Ovary (tissue), 9 donors: ENCODE measurements around the gene PAOX. TPM values are rescaled to one million over a fixed set of nuclear protein-coding genes. Genes with fewer than 3 reads are reported as not detected.

Experiments
- DNase-seq, 5 donors: peaks; one replicate each; pipeline ENCODE4 v3.0.0-alpha.2; 2019 to 2020
- H3K27ac ChIP-seq, 2 donors: fragments of 200-600 bp; one replicate each; pipeline versions ENCODE4 v1.5.1 to v1.8.0; 2019 to 2022
- H3K27me3 ChIP-seq: fragments of 200-600 bp; one replicate; pipeline ENCODE4 v1.8.0; 2022
- H3K36me3 ChIP-seq: fragments of 200-600 bp; sonication (generic); one replicate; pipeline ENCODE4 v1.5.1; 2019
- H3K4me1 ChIP-seq: one replicate; pipeline ENCODE4 v1.8.1; 2013; ENCODE audit warnings: mild to moderate bottlenecking, moderate library complexity; ENCODE audit not compliant: insufficient read depth
- H3K4me3 ChIP-seq: fragments of 200-600 bp; sonication (generic); one replicate; pipeline ENCODE4 v1.5.1; 2017
- H3K9me3 ChIP-seq, 2 donors: fragments of 200-600 bp in 1 of 2; sonication (generic) in 1 of 2; one replicate each; pipeline versions ENCODE4 v1.5.1 to v1.8.1; 2013 to 2019; ENCODE audit warnings: mild to moderate bottlenecking in 1 of 2, moderate library complexity in 1 of 2
- EP300 ChIP-seq: sonication (generic); formaldehyde crosslinking; IDR thresholded peaks from one replicate; pipeline ENCODE4 v1.6.1; 2017; ENCODE audit warnings: antibody characterized with exemption
- POLR2A ChIP-seq: fragments of 450-650 bp; IDR thresholded peaks from one replicate; pipeline ENCODE4 v1.6.1; 2017; ENCODE audit warnings: antibody characterized with exemption, mild to moderate bottlenecking, moderate library complexity
- WGBS, 3 donors: extraction: QIAGEN DNeasy Blood & Tissue Kit in 1 of 3; methylation state at CpG; one replicate each; pipeline versions ENCODE4 v1.1.5 to v1.1.7; 2013 to 2017; 5-methylcytosine and 5-hydroxymethylcytosine counted together
- intact Hi-C, 4 donors: fragments of 100-400 bp; cut with DNase I; formaldehyde crosslinking; loops; one replicate each; pipeline versions ENCODE4 v1.11.0 to v1.15.1; 2022 to 2023
- polyA plus RNA-seq, 2 donors: library from polyadenylated mRNA; stranded (reverse); fragments of 200-250 nt in 1 of 2; fragments of 350-450 nt in 1 of 2; fragmentation: Illumina TruSeq in 1 of 2; extraction: RNeasy Lipid Tissue Mini Kit (QIAGEN cat#74804) in 1 of 2; gene quantifications; one replicate each; pipeline ENCODE4 v1.2.3, GENCODE V29; 2013 to 2014
- total RNA-seq, 7 donors: library from RNA; depleted of rRNA in 2 of 7; stranded (reverse); fragments of >200 nt in 2 of 7; fragmentation: NEBNext Ultra II Directional in 3 of 7; extraction: Animal tissue kit (Norgen Biotek cat#: 25700) in 3 of 7; gene quantifications; one replicate each; pipeline versions ENCODE4 v1.1.0 to v1.2.4, GENCODE V29; 2016 to 2023
- TF ChIP-seq, protein P1 (sequence below), 3 donors: fragments of 450-650 bp in 2 of 3; fragments of 200-600 bp in 1 of 3; IDR thresholded peaks; one replicate each; pipeline versions ENCODE4 v1.5.1 to v1.8.0; 2016 to 2022; ENCODE audit warnings: antibody characterized with exemption in 3 of 3, mild to moderate bottlenecking in 1 of 3
- donor health status: DM: no; HTN: no; CAD: no; lungs with moderate emphysema.
- donor health status: DM: no; HTN: no; CAD: no.
- donor health status: Bipolar disorder and iron deficiency.
- donor health status: DM: yes; HTN: yes; CAD: no.
- donor health status: DM: no; HTN: no; CAD: no.
- donor health status: DM: yes; HTN: yes; CAD: no.

The PAOX gene
- total and polyA plus RNA-seq, 9 donors = 2.1 to 11.4 (median 8.7) TPM

DNA sequence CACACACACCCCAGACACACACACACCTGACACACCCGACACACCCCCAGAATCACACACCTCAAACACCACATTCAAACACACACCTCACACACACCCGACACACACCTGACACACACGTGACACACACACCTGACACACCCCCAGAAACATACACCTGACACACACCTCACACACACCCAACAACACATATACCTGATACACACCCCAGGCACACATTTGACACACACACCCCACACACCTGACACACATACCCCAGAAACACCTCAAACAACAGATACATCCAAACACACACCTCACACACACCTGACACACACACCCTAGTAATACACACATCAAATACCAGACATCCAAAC lies 41.7 kb upstream of the PAOX start:
- intact Hi-C loops = no loop called here
- 76 to 83% (median 80%) methylated on average over 3 of the region's 3 CpGs for WGBS, 3 donors

DNA sequence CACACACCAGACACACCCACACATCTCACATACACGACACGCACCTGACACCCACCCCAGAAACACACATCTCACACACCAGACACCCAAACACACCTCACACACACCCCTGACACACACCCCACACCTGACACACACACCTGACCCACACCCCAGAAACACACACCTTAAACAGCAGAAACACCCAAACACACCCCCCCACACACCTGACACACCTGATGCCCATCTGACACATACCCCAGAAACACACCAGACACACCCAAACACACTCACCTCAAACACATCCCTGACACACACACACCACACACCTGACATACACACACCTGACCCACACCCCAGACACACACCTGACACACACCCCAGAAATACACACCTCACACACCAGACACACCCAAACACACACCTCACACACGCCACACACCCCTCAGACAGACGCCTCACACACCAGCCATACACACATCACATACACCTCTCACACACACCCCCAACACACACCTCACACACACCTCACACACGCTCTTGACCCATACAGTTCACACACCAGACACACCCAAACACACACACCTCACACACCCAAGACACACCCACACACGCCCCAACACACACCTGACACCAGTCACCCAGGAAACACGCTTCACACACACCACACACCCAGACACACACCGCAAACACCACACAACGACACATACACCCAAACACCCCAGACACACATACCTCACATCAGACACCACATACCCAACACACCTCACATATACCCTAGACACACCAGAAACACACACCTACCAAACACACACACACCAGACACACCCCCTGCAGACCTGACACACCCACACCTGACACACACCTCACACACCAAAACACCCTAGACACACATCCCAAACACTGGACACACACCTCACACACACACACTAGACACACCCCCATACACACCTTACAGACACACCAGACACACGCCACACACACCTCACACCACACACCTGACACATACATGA lies 40.7 kb upstream of the PAOX start:
- no peak for DNase-seq
- Histone ChIP-seq H3K4me3 (no peak overlapping the region), H3K4me1 (peaks cover 8% of the 10 kb centered on the region), H3K27ac (no peak overlapping the region), H3K27me3 (peaks cover 6% of the 10 kb centered on the region), H3K9me3 (peaks cover 0 to 5% of the 10 kb centered on the region in 2 donors), H3K36me3 (no peaks in the 10 kb centered on the region)
- intact Hi-C loops = no loop called here
- TF ChIP-seq POLR2A = no peak
- TF ChIP-seq, protein P1, sequence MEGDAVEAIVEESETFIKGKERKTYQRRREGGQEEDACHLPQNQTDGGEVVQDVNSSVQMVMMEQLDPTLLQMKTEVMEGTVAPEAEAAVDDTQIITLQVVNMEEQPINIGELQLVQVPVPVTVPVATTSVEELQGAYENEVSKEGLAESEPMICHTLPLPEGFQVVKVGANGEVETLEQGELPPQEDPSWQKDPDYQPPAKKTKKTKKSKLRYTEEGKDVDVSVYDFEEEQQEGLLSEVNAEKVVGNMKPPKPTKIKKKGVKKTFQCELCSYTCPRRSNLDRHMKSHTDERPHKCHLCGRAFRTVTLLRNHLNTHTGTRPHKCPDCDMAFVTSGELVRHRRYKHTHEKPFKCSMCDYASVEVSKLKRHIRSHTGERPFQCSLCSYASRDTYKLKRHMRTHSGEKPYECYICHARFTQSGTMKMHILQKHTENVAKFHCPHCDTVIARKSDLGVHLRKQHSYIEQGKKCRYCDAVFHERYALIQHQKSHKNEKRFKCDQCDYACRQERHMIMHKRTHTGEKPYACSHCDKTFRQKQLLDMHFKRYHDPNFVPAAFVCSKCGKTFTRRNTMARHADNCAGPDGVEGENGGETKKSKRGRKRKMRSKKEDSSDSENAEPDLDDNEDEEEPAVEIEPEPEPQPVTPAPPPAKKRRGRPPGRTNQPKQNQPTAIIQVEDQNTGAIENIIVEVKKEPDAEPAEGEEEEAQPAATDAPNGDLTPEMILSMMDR (IDR thresholded peaks at IDR 0.05) = no peak
- no peak for TF ChIP-seq EP300
- 86 to 89% (median 86%) methylated on average over 10 of the region's 10 CpGs for WGBS, 3 donors

More for the DNA sequence above, 41.7 kb upstream of the PAOX start:
- DNase-seq = no peak
- TF ChIP-seq, protein P1 (IDR thresholded peaks at IDR 0.05) = no peak
- TF ChIP-seq EP300 = no peak
- no peak for TF ChIP-seq POLR2A
- H3K4me1 ChIP-seq = peaks cover 8% of the 10 kb centered on the region
- peaks cover 6% of the 10 kb centered on the region for H3K27me3 ChIP-seq
- H3K27ac ChIP-seq = no peak overlapping the region
- H3K4me3 ChIP-seq = no peak overlapping the region
- H3K36me3 ChIP-seq = no peaks in the 10 kb centered on the region
- H3K9me3 ChIP-seq = peaks cover 0 to 5% of the 10 kb centered on the region in 2 donors

DNA sequence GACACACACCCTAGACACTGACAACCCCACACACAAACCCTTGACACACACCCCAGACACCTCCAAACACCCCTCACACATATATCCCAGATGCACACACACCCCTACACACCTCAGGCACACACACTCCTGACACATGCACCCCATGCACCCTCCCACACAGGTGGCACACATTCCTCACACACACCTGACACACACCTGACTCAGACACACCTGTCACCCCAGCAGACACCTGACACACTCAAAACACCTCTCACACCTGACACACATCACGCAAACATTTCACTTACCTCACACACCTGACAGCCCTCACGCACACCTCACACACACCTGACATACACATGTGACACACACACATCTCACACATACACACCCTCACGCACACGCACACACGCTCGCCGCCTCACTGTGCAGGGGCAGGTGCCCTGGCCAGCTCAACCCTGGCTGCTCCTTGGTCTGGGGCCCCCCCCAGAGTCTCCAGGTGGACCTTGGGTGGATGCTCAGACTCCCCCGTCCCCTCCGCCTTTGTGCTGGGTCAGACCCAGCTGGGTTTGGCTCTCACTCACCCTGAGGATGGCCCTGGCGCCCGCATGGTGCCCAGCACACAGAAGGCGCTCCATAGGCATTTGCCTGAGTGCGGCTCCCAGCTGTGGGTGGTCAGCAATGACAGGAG lies 39.2 kb upstream of the PAOX start:
- peaks cover 6% of the 10 kb centered on the region for H3K27me3 ChIP-seq

DNA sequence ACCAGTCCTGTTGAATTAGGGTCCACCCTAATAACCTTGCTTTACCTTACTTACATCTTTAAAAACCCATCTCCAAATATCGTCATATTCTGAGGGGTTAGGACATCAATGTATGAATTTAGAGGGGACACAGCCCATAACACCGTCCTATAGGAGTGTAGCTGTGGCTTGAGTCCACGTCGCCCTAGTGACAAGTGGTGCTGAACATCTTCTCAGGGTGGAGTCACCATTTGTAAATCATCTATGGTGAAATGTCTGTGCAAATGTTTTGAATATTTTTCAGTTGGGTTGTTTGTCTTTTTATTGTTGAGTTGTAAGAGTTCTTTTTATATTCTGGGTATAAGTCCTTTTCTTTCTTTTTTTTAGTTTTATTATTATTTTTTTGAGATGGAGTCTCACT lies 37.1 kb upstream of the PAOX start:
- peaks cover 0 to 5% of the 10 kb centered on the region in 2 donors for H3K9me3 ChIP-seq
- no peaks in the 10 kb centered on the region for H3K36me3 ChIP-seq
- no peak overlapping the region for H3K4me3 ChIP-seq
- no peak for TF ChIP-seq POLR2A
- no peak for TF ChIP-seq EP300
- TF ChIP-seq, protein P1 (IDR thresholded peaks at IDR 0.05) = no peak
- DNase-seq = no peak
- H3K27me3 ChIP-seq = no peaks in the 10 kb centered on the region
- no peaks in the 10 kb centered on the region for H3K4me1 ChIP-seq
- no peak overlapping the region for H3K27ac ChIP-seq
- intact Hi-C loops = no loop called here
- WGBS, 3 donors = 79 to 87% (median 82%) methylated on average over 4 of the region's 4 CpGs

More for the DNA sequence above, 39.2 kb upstream of the PAOX start:
- no peaks in the 10 kb centered on the region for H3K36me3 ChIP-seq
- H3K27ac ChIP-seq = no peak overlapping the region
- WGBS, 3 donors = 83 to 90% (median 89%) methylated on average over 13 of the region's 13 CpGs
- no peak for DNase-seq
- peaks cover 0 to 5% of the 10 kb centered on the region in 2 donors for H3K9me3 ChIP-seq
- intact Hi-C loops = no loop called here
- TF ChIP-seq, protein P1 (IDR thresholded peaks at IDR 0.05) = no peak
- no peak for TF ChIP-seq POLR2A
- no peak for TF ChIP-seq EP300
- no peak overlapping the region for H3K4me3 ChIP-seq
- peaks cover 8% of the 10 kb centered on the region for H3K4me1 ChIP-seq
